A549 (cell line): Measurements from ENCODE around the gene ARHGAP10. TPM values are rescaled to one million over a fixed set of nuclear protein-coding genes. Genes with fewer than 3 reads are reported as not detected.

ENCODE experiments used
- ATAC-seq, 2 experiments: fragments of 200-7000 bp in 1 of 2; fragments of >200 bp in 1 of 2; cut with Nextera tagmentation in 1 of 2; cut with Tn5 transposase in 1 of 2; 3 replicates each; pipeline versions ENCODE4 v1.8.0 to v1.9.1; 2018 to 2020; ENCODE audit warnings: mild to moderate bottlenecking in 1 of 2, moderate library complexity in 1 of 2
- CTCF ChIA-PET: fragments of 300-600 bp; sonication (Branson Sonifier 250); formaldehyde crosslinking; extraction: SDS; loops from one replicate; lab custom pipeline; 2021; ENCODE audit warnings: antibody characterized with exemption, inconsistent platforms; lab: Yijun Ruan, JAX
- POLR2A ChIA-PET: fragments of 350-600 bp; formaldehyde crosslinking; extraction: SDS; loops from one replicate; lab custom pipeline; 2021; ENCODE audit warnings: antibody characterized with exemption, inconsistent platforms; lab: Yijun Ruan, JAX
- DNase-seq, 2 experiments: peaks; one replicate each; pipeline versions ENCODE4 v3.0.0 to v3.0.0-alpha.2; 2011 to 2016; ENCODE audit warnings: low read depth in 1 of 2, low spot score in 1 of 2
- FAIRE-seq: peaks from 2 replicates; lab custom pipeline; 2011; peaks lifted over from hg19 to GRCh38; lab: Jason Lieb, UNC
- H3K27ac ChIP-seq, 2 experiments: fragments of >200 bp; sonication (Bioruptor Twin); formaldehyde crosslinking; 3 replicates each; pipeline ENCODE4 v1.5.1; 2016 to 2017
- H3K4me1 ChIP-seq: fragments of >200 bp; sonication (Bioruptor Twin); formaldehyde crosslinking; 3 replicates; pipeline ENCODE4 v1.6.1; 2016
- H3K4me2 ChIP-seq: fragments of >200 bp; sonication (Bioruptor Twin); formaldehyde crosslinking; 3 replicates; pipeline ENCODE4 v1.6.1; 2016
- H3K4me3 ChIP-seq: fragments of >200 bp; sonication (Bioruptor Twin); formaldehyde crosslinking; 3 replicates; pipeline ENCODE4 v1.5.1; 2016
- H3K9me3 ChIP-seq: fragments of >200 bp; sonication (Bioruptor Twin); formaldehyde crosslinking; 3 replicates; pipeline ENCODE4 v1.6.1; 2016
- CBX2 ChIP-seq: fragments of 200-600 bp; sonication (generic); IDR thresholded peaks from 2 replicates; pipeline ENCODE4 v1.6.1; 2016; ENCODE audit warnings: low read depth, mild to moderate bottlenecking, borderline replicate concordance
- CEBPB ChIP-seq, 2 experiments: fragments of >200 bp in 1 of 2; sonication (Bioruptor Twin) in 1 of 2; formaldehyde crosslinking in 1 of 2; IDR thresholded peaks; 2 replicates each; pipeline ENCODE4 v1.6.1; 2012 to 2016
- CHD2 ChIP-seq: fragments of 150-350 bp; IDR thresholded peaks from 2 replicates; pipeline ENCODE4 v1.6.1; 2014; ENCODE audit warnings: low read length; ENCODE audit not compliant: partially characterized antibody
- CHD4 ChIP-seq: fragments of 200-600 bp; sonication (generic); IDR thresholded peaks from 2 replicates; pipeline ENCODE4 v1.6.1; 2016; ENCODE audit warnings: antibody characterized with exemption, mild to moderate bottlenecking, borderline replicate concordance
- E2F6 ChIP-seq: IDR thresholded peaks from 2 replicates; pipeline ENCODE4 v1.6.1; 2012; ENCODE audit warnings: low read depth, borderline replicate concordance
- FOSB ChIP-seq: fragments of 250-450 bp; sonication (Bioruptor Pico); IDR thresholded peaks from 2 replicates; pipeline ENCODE4 v1.5.0; 2020; ENCODE audit warnings: mild to moderate bottlenecking, moderate library complexity
- FOSL2 ChIP-seq, 2 experiments: fragments of 450-650 bp in 1 of 2; fragments of >200 bp in 1 of 2; sonication (Bioruptor Twin) in 1 of 2; formaldehyde crosslinking; IDR thresholded peaks; 2 replicates each; pipeline versions ENCODE4 v1.5.0 to v1.6.1; 2016 to 2020; ENCODE audit warnings: mild to moderate bottlenecking in 1 of 2, moderate library complexity in 1 of 2
- JUN ChIP-seq, 2 experiments: fragments of >200 bp; sonication (Bioruptor Twin); formaldehyde crosslinking; IDR thresholded peaks; 2 replicates in 1 of 2; 3 replicates in 1 of 2; pipeline ENCODE4 v1.6.1; 2016 to 2017
- JUNB ChIP-seq: fragments of >200 bp; sonication (Bioruptor Twin); formaldehyde crosslinking; IDR thresholded peaks from 2 replicates; pipeline ENCODE4 v1.6.1; 2016
- KDM5A ChIP-seq: fragments of 200-600 bp; sonication (generic); IDR thresholded peaks from 2 replicates; pipeline ENCODE4 v1.6.1; 2016; ENCODE audit warnings: antibody characterized with exemption, mild to moderate bottlenecking
- NFE2L2 ChIP-seq: fragments of 150-350 bp; conservative IDR thresholded peaks from 2 replicates; pipeline ENCODE4 v1.6.1; 2014; ENCODE audit warnings: low read length
- RAD21 ChIP-seq, 2 experiments: fragments of >200 bp in 1 of 2; sonication (Bioruptor Twin) in 1 of 2; formaldehyde crosslinking in 1 of 2; IDR thresholded peaks in 1 of 2; conservative IDR thresholded peaks in 1 of 2; 2 replicates in 1 of 2; 3 replicates in 1 of 2; pipeline ENCODE4 v1.6.1; 2012 to 2018; ENCODE audit warnings: inconsistent platforms in 1 of 2
- RARB ChIP-seq: fragments of 250-450 bp; sonication (Bioruptor Pico); IDR thresholded peaks from 2 replicates; pipeline ENCODE4 v1.8.0; 2021; ENCODE audit warnings: mild to moderate bottlenecking, moderate library complexity
- RCOR1 ChIP-seq: fragments of 150-350 bp; IDR thresholded peaks from 2 replicates; pipeline ENCODE4 v1.6.1; 2014; ENCODE audit warnings: antibody characterized with exemption, low read length, low read depth
- TP53 ChIP-seq: fragments of 250-450 bp; sonication (Bioruptor Pico); IDR thresholded peaks from 2 replicates; pipeline ENCODE4 v1.5.0; 2021; ENCODE audit warnings: mild to moderate bottlenecking, moderate library complexity
- ZNF302 ChIP-seq: fragments of 250-450 bp; sonication (Bioruptor Pico); IDR thresholded peaks from 2 replicates; pipeline ENCODE4 v1.9.0; 2021; ENCODE audit warnings: inconsistent platforms, mild to moderate bottlenecking, moderate library complexity
- WGBS: methylation state at CpG from one replicate; pipeline ENCODE4 v1.1.6; 2017; ENCODE audit errors: missing lambda C conversion rate; 5-methylcytosine and 5-hydroxymethylcytosine counted together
- polyA plus RNA-seq, 4 experiments: library from polyadenylated mRNA; depleted of rRNA in 3 of 4; stranded (reverse); fragments of >200 nt; fragmentation: RNase III in 1 of 4; extraction: RNeasy Plus Mini Kit Qiagen cat#74134 plus additional on column Dnase treatment in 1 of 4; gene quantifications; 2 replicates in 3 of 4; 3 replicates in 1 of 4; pipeline ENCODE4 v1.2.3, GENCODE V29; 2011 to 2017
- TF ChIP-seq, protein P1 (sequence below): fragments of 450-650 bp; IDR thresholded peaks from 2 replicates; pipeline ENCODE4 v1.6.1; 2014; ENCODE audit warnings: antibody characterized with exemption
- TF ChIP-seq, protein P2 (sequence below): fragments of 200-600 bp; sonication (generic); IDR thresholded peaks from 2 replicates; pipeline ENCODE4 v1.6.1; 2016; ENCODE audit warnings: antibody characterized with exemption, mild to moderate bottlenecking, moderate library complexity
- TF ChIP-seq, protein P3 (sequence below): fragments of 150-350 bp; IDR thresholded peaks from 2 replicates; pipeline ENCODE4 v1.6.1; 2014; ENCODE audit warnings: low read depth, mild to moderate bottlenecking, low read length

ARHGAP10 gene
- polyA plus RNA-seq, 2 of the 4 experiments (the other 2 are of a cell fraction) = 7.0 to 7.2 TPM

GRCh38 chr4:147805946-147806345 lies 74.1 kb downstream of the ARHGAP10 start:
- ChIA-PET POLR2A (no interaction called here), CTCF (no interaction called here)
- H3K4me3 ChIP-seq = no peak overlapping the region
- no peak for DNase-seq
- ATAC-seq = no peak
- 94% methylated on average over 4 of the region's 4 CpGs for WGBS
- no peaks in the 10 kb centered on the region for H3K9me3 ChIP-seq
- H3K27ac ChIP-seq = no peak overlapping the region
- no peaks in the 10 kb centered on the region for H3K4me1 ChIP-seq
- TF ChIP-seq CHD2 (no peak), CHD4 (no peak), E2F6 (no peak), CEBPB (IDR thresholded peaks at IDR 0.05) (no peak), KDM5A (no peak), JUN (IDR thresholded peaks at IDR 0.05) (no peak), RAD21 (conservative IDR thresholded peaks at IDR 0.05 in 1 of 2, IDR thresholded peaks at IDR 0.05 in 1 of 2) (no peak), TP53 (CRISPR knock-in tag) (no peak), ZNF302 (CRISPR knock-in tag) (no peak), JUNB (no peak), FOSL2 (IDR thresholded peaks at IDR 0.05) (no peak), FOSL2 (CRISPR knock-in tag; IDR thresholded peaks at IDR 0.05) (no peak)
- TF ChIP-seq, protein P1, sequence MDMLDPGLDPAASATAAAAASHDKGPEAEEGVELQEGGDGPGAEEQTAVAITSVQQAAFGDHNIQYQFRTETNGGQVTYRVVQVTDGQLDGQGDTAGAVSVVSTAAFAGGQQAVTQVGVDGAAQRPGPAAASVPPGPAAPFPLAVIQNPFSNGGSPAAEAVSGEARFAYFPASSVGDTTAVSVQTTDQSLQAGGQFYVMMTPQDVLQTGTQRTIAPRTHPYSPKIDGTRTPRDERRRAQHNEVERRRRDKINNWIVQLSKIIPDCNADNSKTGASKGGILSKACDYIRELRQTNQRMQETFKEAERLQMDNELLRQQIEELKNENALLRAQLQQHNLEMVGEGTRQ = no peak
- TF ChIP-seq, protein P2, sequence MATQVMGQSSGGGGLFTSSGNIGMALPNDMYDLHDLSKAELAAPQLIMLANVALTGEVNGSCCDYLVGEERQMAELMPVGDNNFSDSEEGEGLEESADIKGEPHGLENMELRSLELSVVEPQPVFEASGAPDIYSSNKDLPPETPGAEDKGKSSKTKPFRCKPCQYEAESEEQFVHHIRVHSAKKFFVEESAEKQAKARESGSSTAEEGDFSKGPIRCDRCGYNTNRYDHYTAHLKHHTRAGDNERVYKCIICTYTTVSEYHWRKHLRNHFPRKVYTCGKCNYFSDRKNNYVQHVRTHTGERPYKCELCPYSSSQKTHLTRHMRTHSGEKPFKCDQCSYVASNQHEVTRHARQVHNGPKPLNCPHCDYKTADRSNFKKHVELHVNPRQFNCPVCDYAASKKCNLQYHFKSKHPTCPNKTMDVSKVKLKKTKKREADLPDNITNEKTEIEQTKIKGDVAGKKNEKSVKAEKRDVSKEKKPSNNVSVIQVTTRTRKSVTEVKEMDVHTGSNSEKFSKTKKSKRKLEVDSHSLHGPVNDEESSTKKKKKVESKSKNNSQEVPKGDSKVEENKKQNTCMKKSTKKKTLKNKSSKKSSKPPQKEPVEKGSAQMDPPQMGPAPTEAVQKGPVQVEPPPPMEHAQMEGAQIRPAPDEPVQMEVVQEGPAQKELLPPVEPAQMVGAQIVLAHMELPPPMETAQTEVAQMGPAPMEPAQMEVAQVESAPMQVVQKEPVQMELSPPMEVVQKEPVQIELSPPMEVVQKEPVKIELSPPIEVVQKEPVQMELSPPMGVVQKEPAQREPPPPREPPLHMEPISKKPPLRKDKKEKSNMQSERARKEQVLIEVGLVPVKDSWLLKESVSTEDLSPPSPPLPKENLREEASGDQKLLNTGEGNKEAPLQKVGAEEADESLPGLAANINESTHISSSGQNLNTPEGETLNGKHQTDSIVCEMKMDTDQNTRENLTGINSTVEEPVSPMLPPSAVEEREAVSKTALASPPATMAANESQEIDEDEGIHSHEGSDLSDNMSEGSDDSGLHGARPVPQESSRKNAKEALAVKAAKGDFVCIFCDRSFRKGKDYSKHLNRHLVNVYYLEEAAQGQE = no peak
- H3K4me2 ChIP-seq = no peak overlapping the region
- FAIRE-seq = no peak

DNA sequence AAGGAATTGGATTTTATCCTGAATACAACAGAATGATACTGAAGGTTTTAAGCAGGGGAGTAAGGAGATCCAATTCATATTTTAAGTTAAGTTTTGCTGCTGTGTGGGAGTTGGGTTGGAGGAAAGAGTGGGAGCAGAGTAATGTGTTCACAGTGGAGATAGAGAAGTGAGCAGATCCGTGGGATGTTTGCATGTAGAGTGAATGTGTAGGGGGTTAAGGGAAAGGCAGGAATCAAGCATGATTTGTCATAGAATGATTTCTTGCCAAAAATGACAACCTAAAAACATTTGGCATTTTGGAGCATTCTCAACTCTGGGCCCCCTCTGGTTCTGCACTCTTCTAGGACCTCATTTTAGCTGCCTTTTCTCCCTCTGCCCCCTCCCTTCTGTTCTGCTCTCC lies 76.6 kb downstream of the ARHGAP10 start:
- H3K4me2 ChIP-seq = no peak overlapping the region
- ChIA-PET CTCF (no interaction called here), POLR2A (no interaction called here)
- no peaks in the 10 kb centered on the region for H3K9me3 ChIP-seq
- no peak overlapping the region for H3K4me3 ChIP-seq
- no peak for TF ChIP-seq RCOR1
- TF ChIP-seq FOSB = no peak
- no peak for TF ChIP-seq FOSL2 (IDR thresholded peaks at IDR 0.05)
- TF ChIP-seq FOSL2 (CRISPR knock-in tag; IDR thresholded peaks at IDR 0.05) = no peak
- no peak for TF ChIP-seq CBX2
- H3K4me1 ChIP-seq = no peaks in the 10 kb centered on the region
- FAIRE-seq (no peak), DNase-seq (no peak), ATAC-seq (no peak)
- no peak overlapping the region for H3K27ac ChIP-seq
- WGBS = 84% methylated on average over 1 of the region's 1 CpG

- POLR2A ChIA-PET = no interaction called here
- TF ChIP-seq NFE2L2 = no peak
- TF ChIP-seq RARB (CRISPR knock-in tag) = no peak
- TF ChIP-seq CHD2 = no peak
- no peak for TF ChIP-seq FOSB
- TF ChIP-seq, protein P1 = no peak
- no peak for TF ChIP-seq FOSL2 (IDR thresholded peaks at IDR 0.05)
- no peak for TF ChIP-seq FOSL2 (CRISPR knock-in tag; IDR thresholded peaks at IDR 0.05)
- TF ChIP-seq, protein P3, sequence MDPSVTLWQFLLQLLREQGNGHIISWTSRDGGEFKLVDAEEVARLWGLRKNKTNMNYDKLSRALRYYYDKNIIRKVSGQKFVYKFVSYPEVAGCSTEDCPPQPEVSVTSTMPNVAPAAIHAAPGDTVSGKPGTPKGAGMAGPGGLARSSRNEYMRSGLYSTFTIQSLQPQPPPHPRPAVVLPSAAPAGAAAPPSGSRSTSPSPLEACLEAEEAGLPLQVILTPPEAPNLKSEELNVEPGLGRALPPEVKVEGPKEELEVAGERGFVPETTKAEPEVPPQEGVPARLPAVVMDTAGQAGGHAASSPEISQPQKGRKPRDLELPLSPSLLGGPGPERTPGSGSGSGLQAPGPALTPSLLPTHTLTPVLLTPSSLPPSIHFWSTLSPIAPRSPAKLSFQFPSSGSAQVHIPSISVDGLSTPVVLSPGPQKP = no peak
- TF ChIP-seq, all 56 proteins: peak for 0
- CTCF ChIA-PET = interaction anchor here (1.9 kb wide), 1 partner anchor 58 kb away, joined by 4 read pairs; no protein-coding TSS in a partner anchor
- FAIRE-seq (no peak), ATAC-seq (no peak), DNase-seq (no peak)
- Histone ChIP-seq H3K9me3 (no peaks in the 10 kb centered on the region), H3K4me3 (no peak overlapping the region), H3K27ac (no peak overlapping the region), H3K4me2 (no peak overlapping the region), H3K4me1 (no peaks in the 10 kb centered on the region)
- 84% methylated on average over 3 of the region's 3 CpGs for WGBS
Observed at GRCh38 chr4:147809211-147809610, 77.3 kb downstream of the ARHGAP10 start.
